Activated CD8-positive, alpha-beta T cell treated with anti-CD3 and anti-CD28 coated beads for 36 hours (primary cell): ENCODE data around the gene MAP3K7. TPM values are rescaled to one million over a fixed set of nuclear protein-coding genes. Genes with fewer than 3 reads are reported as not detected.

ENCODE experiments used
- ATAC-seq: fragments of 200-7000 bp; cut with Tn5 transposase; one replicate; pipeline ENCODE4 v1.10.0; 2021; ENCODE audit warnings: mild to moderate bottlenecking, moderate library complexity
- CTCF ChIA-PET: fragments of 350-600 bp; sonication (Branson Sonifier 250); formaldehyde crosslinking; loops from one replicate; lab custom pipeline; 2021; ENCODE audit warnings: antibody characterized with exemption; lab: Charles Lee
- POLR2A ChIA-PET: fragments of 350-600 bp; sonication (Branson Sonifier 250); formaldehyde crosslinking; loops from one replicate; lab custom pipeline; 2021; ENCODE audit warnings: antibody characterized with exemption; lab: Charles Lee
- DNase-seq: peaks from one replicate; pipeline ENCODE4 v3.0.0-alpha.2; 2020
- H3K27ac Mint-ChIP-seq: one replicate; pipeline ENCODE4 v1.8.0; 2021; ENCODE audit warnings: mild to moderate bottlenecking, mixed read lengths
- H3K27me3 Mint-ChIP-seq: one replicate; pipeline ENCODE4 v1.8.0; 2021; ENCODE audit warnings: mixed read lengths
- H3K36me3 Mint-ChIP-seq: one replicate; pipeline ENCODE4 v1.8.0; 2021; ENCODE audit warnings: low read depth, mixed read lengths
- H3K4me1 Mint-ChIP-seq: one replicate; pipeline ENCODE4 v1.8.0; 2021; ENCODE audit warnings: low read depth, mixed read lengths
- H3K4me3 Mint-ChIP-seq: one replicate; pipeline ENCODE4 v1.8.0; 2021; ENCODE audit warnings: mild to moderate bottlenecking, moderate library complexity, mixed read lengths
- H3K9me3 Mint-ChIP-seq: one replicate; pipeline ENCODE4 v1.8.0; 2021; ENCODE audit warnings: mixed read lengths
- intact Hi-C: fragments of 100-400 bp; cut with micrococcal nuclease; formaldehyde crosslinking; loops from one replicate; pipeline ENCODE4 v1.10.0; 2022
- total RNA-seq, 2 experiments: library from RNA; stranded (reverse); gene quantifications; one replicate each; pipeline ENCODE4 v1.2.3, GENCODE V29; 2021
- TF ChIP-seq, protein P1 (sequence below): fragments of 200-600 bp; IDR thresholded peaks from one replicate; pipeline ENCODE4 v1.8.0; 2022; ENCODE audit warnings: antibody characterized with exemption, mild to moderate bottlenecking

Gene MAP3K7
- total RNA-seq, 2 experiments from 2014 or later, result 22.1 to 22.8 TPM

DNA sequence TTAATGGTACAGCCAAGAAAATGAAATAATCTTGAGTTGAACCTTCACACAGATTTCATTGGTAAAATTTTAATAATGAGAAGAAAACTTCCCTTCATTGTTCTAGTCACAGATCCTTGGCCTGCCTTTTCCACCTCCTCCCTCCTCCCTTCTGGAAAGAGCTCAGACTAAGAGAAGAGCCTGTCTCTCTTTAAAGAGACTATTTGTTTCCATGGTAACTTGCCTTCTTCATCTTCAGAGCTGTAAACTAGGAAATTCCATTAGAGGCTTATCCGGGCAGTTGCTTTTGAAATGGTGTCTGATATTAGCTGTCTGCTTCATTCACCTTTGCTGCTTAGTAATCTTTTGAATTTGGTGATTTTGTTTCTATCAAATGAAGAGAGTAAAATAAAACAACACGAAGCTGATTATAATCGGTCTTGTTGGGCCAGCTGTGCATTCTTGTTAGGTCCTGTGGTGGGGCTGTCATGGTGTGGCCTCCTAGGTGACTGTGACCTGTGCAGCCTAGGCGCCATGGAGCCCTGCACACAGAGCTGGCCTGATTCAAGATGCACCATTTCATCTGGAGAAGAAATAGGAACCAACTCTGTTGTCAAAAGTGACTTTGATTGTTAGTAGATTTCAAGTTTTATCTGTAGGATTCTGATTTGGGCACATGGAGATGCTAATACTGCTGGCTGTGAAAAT is 96.7 kb downstream of the MAP3K7 start:
- Mint-ChIP-seq H3K9me3 (peaks cover 9% of the 10 kb centered on the region), H3K4me3 (no peak overlapping the region), H3K27ac (no peak overlapping the region), H3K36me3 (no peaks in the 10 kb centered on the region), H3K27me3 (peaks cover 18% of the 10 kb centered on the region), H3K4me1 (peaks cover 11% of the 10 kb centered on the region)
- DNase-seq (no peak), ATAC-seq (no peak)
- intact Hi-C loops, result no loop called here
- POLR2A ChIA-PET, result no interaction called here
- TF ChIP-seq, protein P1, sequence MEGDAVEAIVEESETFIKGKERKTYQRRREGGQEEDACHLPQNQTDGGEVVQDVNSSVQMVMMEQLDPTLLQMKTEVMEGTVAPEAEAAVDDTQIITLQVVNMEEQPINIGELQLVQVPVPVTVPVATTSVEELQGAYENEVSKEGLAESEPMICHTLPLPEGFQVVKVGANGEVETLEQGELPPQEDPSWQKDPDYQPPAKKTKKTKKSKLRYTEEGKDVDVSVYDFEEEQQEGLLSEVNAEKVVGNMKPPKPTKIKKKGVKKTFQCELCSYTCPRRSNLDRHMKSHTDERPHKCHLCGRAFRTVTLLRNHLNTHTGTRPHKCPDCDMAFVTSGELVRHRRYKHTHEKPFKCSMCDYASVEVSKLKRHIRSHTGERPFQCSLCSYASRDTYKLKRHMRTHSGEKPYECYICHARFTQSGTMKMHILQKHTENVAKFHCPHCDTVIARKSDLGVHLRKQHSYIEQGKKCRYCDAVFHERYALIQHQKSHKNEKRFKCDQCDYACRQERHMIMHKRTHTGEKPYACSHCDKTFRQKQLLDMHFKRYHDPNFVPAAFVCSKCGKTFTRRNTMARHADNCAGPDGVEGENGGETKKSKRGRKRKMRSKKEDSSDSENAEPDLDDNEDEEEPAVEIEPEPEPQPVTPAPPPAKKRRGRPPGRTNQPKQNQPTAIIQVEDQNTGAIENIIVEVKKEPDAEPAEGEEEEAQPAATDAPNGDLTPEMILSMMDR, result no peak
- CTCF ChIA-PET, result interaction anchor here (1.0 to 2.5 kb wide), 4 partner anchors 11 to 550 kb away, joined by 5 to 7 read pairs (median 6); no protein-coding TSS in a partner anchor

DNA sequence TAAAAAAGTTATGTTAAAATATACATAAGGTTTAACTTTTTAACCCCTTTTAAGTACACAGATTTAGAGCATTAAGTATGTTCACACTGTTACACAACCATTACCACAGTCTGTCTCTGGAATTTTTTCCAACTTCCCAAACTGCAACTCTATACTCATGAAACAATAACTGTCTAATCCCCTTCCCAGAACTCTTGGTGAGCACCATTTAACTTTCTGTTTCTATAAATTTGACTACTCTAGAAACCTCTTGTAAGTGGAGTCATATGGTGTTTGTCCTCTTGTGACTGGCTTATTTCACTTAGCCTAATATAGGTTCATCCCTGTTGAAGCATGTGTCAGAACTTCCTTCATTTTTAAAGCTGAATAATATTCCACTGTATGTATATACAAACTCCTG is 98.1 kb downstream of the MAP3K7 start:
- Mint-ChIP-seq H3K27ac (no peak overlapping the region), H3K9me3 (peaks cover 9% of the 10 kb centered on the region), H3K4me1 (peaks cover 11% of the 10 kb centered on the region), H3K4me3 (no peak overlapping the region), H3K27me3 (peaks cover 17% of the 10 kb centered on the region), H3K36me3 (no peaks in the 10 kb centered on the region)
- ATAC-seq, result no peak
- intact Hi-C loops, result no loop called here
- ChIA-PET CTCF (interaction anchor here (0.6 to 1.9 kb wide), 3 partner anchors 10 to 680 kb away, joined by 4 to 5 read pairs (median 5); no protein-coding TSS in a partner anchor), POLR2A (interaction anchor here (0.8 kb wide), 1 partner anchor 342 kb away, joined by 3 read pairs; no protein-coding TSS in a partner anchor)
- TF ChIP-seq, protein P1, result no peak
- no peak for DNase-seq

DNA sequence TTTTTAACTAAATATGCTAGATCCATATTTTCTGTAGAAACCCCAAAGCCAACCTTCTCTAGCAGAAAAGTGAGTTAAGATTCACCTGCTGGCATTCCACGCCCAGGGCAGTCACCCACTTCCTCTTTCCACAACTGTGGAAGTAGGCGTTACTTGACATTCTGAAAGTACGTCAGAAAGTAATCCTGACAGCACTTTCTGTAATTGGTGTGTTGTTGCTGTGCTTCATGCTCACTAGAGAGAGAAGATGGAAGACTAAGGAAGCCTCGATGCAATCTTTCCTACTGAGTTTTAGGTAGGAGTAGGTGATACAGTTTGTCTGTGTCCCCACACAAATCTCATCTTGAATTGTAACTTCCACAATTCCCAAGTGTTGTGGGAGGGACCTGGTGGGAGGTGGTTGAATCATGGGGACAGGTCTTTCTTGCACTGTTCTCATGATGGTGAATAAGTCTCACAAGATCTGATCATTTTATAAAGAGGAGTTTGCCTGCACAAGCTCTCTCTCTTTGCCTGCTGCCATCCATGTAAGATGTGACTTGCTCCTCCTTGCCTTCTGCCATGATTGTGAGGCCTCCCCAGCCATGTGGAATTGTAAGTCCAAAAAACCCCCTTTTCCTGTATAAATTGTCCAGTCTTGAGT is 101.1 kb downstream of the MAP3K7 start:
- TF ChIP-seq, protein P1, result no peak
- Mint-ChIP-seq H3K36me3 (no peaks in the 10 kb centered on the region), H3K4me3 (no peak overlapping the region), H3K9me3 (peaks cover 13% of the 10 kb centered on the region), H3K27ac (no peak overlapping the region), H3K27me3 (peaks cover 9% of the 10 kb centered on the region), H3K4me1 (peaks cover 10% of the 10 kb centered on the region)
- ChIA-PET POLR2A (no interaction called here), CTCF (no interaction called here)
- intact Hi-C loops, result no loop called here
- DNase-seq (no peak), ATAC-seq (no peak)

DNA sequence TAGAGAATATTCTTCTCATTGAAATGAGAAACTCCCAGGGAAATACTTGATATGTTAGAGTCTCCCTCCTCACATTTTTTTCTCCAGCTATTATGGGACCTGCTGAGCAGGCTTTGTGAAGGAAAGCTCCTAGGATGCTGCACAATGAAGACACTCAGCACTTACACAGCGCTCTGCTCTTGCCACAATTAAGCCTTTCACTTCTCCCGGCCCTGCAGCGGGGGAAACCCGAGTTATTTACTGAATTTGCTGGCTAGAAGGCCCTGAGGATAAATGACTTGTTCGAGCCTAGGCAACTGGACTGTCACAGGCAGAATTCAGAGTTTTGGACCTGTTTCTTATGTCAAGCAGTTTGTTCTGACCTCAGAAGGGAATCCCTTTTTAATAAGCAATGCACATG is 102.0 kb downstream of the MAP3K7 start:
- H3K27ac Mint-ChIP-seq, result no peak overlapping the region
- no peak overlapping the region for H3K4me3 Mint-ChIP-seq
- H3K4me1 Mint-ChIP-seq, result peaks cover 10% of the 10 kb centered on the region
- DNase-seq (no peak), ATAC-seq (no peak)
- intact Hi-C loops, result no loop called here
- CTCF ChIA-PET, result no interaction called here
- H3K36me3 Mint-ChIP-seq, result no peaks in the 10 kb centered on the region
- H3K9me3 Mint-ChIP-seq, result peaks cover 13% of the 10 kb centered on the region
- POLR2A ChIA-PET, result interaction anchor here (0.6 kb wide), 1 partner anchor 65 kb away, joined by 3 read pairs; no protein-coding TSS in a partner anchor
- peaks cover 6% of the 10 kb centered on the region for H3K27me3 Mint-ChIP-seq
- TF ChIP-seq, protein P1, result no peak

DNA sequence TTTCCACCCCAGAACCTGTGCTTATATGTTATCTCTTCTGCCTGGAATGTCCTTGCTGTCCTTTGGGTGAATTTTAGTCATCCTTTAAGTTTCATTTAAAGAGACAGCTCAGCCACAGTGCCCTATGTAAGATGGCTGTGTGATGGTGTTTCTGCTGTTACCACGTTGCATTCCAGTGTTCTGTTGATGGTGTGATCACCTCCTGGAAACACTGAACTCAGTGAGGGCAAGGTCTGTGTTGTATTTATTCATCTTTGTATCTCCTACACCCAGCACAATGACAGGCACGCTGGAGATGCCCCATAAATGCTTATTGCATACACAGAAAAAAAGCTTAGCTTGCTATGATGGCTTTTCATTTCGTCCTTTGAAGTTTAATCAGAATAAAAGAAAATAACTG is 102.5 kb downstream of the MAP3K7 start:
- Mint-ChIP-seq H3K9me3 (peaks cover 13% of the 10 kb centered on the region), H3K4me3 (no peak overlapping the region), H3K27ac (no peak overlapping the region), H3K4me1 (peaks cover 11% of the 10 kb centered on the region), H3K36me3 (no peaks in the 10 kb centered on the region), H3K27me3 (peaks cover 6% of the 10 kb centered on the region)
- TF ChIP-seq, protein P1, result no peak
- intact Hi-C loops, result no loop called here
- ATAC-seq (no peak), DNase-seq (no peak)
- ChIA-PET POLR2A (interaction anchor here (0.6 kb wide), 1 partner anchor 65 kb away, joined by 3 read pairs; no protein-coding TSS in a partner anchor), CTCF (no interaction called here)
